Measurements from ENCODE around the gene DOK7.

DOK7 gene

DNA sequence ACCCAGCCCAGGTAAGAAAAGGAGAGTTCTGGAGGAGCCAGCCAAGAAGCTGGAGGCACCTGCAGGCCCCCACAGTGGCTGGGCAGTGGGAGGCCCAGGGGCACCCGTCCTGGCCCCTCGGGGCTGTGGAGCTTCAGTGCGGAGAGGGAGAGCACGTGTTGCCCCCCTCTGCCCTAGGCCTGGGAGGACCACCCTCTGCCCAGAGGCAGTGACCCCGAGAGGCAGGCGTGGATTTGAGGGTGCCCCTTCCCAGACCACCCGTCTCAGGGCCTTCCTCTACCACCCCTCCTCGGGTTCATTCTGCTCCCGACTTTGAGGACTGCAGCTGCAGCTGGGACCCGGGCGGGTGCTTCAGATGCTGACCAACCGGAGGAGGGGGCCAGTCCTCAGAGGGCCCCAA is 33.5 kb upstream of the DOK7 start:
- no peak for FAIRE-seq

- FAIRE-seq, result no peak
These were observed 32.6 kb upstream of the DOK7 start for GRCh38 chr4:3430524-3430923.

- FAIRE-seq, result no peak
These were observed 31.6 kb upstream of the DOK7 start for GRCh38 chr4:3431446-3431993.

DNA sequence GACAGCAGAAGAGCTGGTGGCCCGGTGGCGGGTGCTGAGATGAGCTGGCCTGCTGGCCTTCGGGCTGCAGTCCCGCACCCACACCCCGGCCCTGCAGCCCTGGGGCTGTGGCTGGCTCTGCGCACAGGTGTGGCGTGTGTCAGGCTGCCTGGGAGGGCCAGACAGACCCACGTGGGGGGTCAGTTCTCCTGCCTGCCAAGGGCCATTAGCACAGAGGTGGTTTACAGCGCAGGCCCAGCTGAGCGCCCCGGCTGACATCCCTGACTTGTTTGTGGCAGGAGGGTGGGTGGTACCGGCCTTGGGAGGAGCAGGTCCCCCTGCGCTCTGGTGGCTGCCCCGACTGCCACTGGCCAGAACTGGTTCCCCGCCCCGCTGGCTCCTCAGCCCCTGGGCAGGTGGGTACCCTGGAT is 30.7 kb upstream of the DOK7 start:
- FAIRE-seq, result no peak

DNA sequence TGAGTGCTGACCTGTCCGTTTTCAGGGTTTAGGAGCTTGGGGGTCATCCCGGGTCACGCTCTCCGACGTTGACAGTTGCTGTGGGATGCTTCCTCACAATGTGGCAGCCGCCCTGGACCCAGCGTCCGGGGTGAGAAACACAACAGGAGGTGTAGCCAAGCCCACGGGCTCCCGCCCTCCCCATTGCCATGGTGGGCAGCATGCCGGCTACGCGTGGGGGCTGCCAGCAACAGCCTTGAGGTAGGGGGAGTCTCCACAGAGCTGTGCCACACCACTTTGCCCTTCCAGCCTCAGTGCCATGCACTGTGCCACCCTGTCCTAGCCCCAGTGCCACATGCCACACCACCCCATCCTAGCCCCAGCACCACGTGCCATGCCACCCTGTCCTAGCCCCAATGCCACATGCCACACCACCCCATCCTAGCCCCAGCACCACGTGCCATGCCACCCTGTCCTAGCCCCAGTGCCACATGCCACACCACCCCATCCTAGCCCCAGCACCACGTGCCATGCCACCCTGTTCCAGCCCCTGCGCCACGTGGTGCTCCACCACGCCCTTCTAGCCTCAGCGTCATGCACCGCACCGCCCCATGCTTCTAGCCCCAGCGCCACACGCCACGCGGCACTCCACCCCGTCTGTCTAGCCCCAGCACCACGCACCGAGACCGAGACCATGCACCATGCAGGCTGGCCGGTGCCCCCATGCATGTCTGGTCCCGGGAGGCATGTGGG is 29.8 kb upstream of the DOK7 start:
- no peak for FAIRE-seq

- no peak for FAIRE-seq
These were observed 28.0 kb upstream of the DOK7 start for GRCh38 chr4:3434881-3435685.

GRCh38 chr4:3435686-3435956 is 27.5 kb upstream of the DOK7 start:
- no peak for FAIRE-seq

GRCh38 chr4:3436048-3436797 is 26.9 kb upstream of the DOK7 start:
- FAIRE-seq, result no peak

- FAIRE-seq, result no peak
These were observed 26.1 kb upstream of the DOK7 start for GRCh38 chr4:3436798-3437581.

DNA sequence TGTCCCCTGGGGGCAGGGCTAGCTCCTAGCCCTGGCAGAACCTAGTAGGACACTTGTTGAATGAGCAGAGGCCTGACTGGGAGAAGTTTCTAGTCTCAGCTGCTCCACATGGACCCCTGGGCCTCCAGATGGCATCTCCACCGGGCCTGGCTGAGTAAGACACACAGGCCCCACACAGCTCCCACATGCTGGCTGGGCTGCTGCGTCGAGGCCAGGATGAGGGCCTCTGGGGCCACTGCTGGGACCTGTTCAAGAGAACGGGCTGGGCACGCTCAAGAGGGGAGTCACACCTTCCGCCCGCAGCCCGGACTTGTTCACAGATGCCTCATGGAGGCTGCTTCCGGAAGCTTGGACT is 25.5 kb upstream of the DOK7 start:
- no peak for FAIRE-seq

DNA sequence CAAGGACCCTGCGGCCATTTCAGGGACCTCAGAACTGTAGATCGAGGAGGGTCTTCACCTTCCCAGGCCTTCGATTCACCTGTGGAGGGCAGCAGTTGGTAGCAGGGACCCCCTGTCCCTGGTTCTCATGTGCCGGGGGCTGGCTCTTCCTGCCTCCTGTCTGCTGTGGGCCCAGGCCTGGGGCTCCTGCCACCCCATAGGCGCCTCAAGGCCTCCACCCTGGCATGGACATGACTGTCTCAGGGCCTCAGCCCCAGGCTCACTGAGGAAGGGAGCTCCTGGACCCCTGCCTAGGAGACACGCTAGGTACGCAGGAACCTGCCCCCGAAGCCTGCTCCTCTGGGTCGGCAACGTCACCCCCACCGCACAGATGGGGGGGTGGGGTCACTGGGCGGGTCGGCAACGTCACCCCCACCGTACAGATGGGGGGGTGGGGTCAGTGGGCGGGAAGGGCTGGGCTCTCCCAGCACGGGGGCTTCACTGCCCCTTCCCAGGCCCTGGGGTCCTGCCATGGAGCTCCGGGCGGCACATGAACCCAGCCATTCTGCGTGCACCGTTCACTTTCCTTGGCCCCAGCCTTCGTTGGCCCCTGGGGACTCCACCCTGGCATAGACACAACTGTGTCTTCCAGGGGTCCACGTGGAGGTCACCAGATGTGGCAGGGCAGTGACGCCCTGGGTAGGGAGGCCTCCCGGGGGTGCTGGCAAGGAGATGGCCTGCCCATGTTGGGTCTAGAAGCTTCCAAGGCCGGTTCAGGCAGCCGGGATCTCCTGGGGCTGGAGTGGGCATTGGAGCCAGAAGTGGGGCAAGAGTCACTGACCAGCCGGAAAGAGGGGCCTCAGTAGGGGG is 24.9 kb upstream of the DOK7 start:
- FAIRE-seq, result no peak

DNA sequence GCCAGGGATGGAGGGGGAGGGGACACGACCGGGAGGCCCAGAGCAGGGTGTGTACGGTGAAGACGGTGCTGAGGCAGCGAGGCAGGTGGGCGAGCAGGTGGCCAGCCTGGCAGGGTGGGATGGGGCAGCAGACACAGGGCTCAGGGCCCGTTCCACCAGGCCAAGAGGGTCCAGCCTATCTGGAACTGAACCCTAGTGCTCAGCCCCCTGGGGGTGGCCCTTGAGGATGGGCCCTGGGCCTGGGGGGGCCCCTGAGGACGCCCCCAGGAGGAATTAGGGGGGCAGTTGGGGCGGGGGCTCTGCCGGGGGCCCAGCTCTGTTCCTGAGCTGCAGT is 24.3 kb upstream of the DOK7 start:
- FAIRE-seq, result no peak

DNA sequence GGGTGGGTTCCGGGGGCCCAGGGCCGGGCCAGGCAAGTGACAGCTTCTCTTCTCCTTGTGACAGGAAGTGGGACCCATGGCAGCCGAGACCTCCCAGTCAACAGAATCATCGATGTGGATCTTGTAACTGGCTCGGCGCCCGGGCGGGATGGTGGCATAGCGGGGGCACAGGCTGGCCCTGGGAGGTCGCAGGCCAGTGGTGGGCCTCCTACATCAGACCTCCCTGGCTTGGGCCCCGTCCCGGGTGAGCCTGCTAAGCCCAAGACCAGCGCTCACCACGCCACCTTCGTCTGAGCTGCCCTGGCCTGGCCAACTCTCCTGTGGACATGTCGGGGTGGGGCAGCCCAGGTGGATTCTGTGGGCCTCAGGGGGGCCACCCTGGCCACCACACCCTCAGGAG is 23.7 kb upstream of the DOK7 start:
- no peak for FAIRE-seq

GRCh38 chr4:3440011-3440410 is 23.1 kb upstream of the DOK7 start:
- FAIRE-seq, result no peak

- no peak for FAIRE-seq
These were observed 22.1 kb upstream of the DOK7 start for GRCh38 chr4:3440979-3441500.

- FAIRE-seq, result no peak
These were observed 21.3 kb upstream of the DOK7 start, which contains the start of gene HGFAC for GRCh38 chr4:3441501-3442459. Gene HGFAC, plus strand, starts transcription at chr4:3441968. Its CDS starts 34 bp downstream, at chr4:3442002.

- no peak for FAIRE-seq
These were observed 20.6 kb upstream of the DOK7 start for GRCh38 chr4:3442460-3442958.

GRCh38 chr4:3442959-3443749 is 20.0 kb upstream of the DOK7 start:
- FAIRE-seq, result no peak

- no peak for FAIRE-seq
These were observed 19.3 kb upstream of the DOK7 start for GRCh38 chr4:3443750-3444309.

Measured in G401.6 (cell line).